Measurements from ENCODE around the gene CFAP74.

The CFAP74 gene

DNA sequence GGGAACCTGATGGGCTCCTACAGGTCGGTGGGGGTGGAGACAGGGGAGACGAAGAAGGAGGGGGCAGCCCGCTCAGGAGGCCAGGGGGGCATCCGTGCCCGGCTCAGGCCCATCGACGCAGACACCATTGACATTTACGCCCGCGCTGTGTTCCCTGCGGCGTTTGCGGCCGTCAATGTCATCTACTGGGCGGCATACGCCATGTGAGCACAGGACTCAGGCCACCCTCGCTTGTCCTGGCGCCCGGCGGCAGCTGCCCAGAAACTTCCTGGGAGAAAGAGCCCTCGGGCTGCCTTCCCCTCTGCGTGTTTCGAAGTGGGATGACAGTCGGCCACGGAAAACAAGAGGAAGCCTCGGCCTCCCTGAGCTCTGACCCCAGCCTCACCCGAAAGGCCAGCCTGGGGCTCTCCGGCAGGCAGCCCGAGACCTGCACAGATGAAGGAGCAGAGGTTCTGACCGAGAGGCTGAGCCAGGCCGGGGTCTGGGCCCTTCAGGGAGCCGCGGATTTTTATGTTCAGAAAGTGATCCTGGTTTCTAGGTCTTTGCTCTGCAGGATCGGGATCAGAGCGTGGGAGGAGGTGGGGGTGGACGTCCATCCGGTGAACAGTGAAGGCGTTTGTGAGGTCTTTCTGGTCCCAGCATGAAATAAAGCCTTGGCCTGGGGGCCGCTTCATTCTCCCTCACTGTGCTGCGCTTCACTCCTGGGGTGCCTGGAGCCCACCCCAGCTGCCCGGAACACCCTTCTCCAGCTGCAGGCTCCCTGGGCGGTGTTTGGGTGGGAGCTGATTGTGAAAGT lies 26.7 kb upstream of the CFAP74 start:
- no peak overlapping the region for H3K4me3 Mint-ChIP-seq
- no peaks in the 10 kb centered on the region for H3K9me3 Mint-ChIP-seq
- peaks cover 5% of the 10 kb centered on the region for H3K4me1 Mint-ChIP-seq
- no peak overlapping the region for H3K27ac Mint-ChIP-seq
- no peaks in the 10 kb centered on the region for H3K36me3 Mint-ChIP-seq (ENCODE audit: low read depth)
- TF ChIP-seq, protein P1, sequence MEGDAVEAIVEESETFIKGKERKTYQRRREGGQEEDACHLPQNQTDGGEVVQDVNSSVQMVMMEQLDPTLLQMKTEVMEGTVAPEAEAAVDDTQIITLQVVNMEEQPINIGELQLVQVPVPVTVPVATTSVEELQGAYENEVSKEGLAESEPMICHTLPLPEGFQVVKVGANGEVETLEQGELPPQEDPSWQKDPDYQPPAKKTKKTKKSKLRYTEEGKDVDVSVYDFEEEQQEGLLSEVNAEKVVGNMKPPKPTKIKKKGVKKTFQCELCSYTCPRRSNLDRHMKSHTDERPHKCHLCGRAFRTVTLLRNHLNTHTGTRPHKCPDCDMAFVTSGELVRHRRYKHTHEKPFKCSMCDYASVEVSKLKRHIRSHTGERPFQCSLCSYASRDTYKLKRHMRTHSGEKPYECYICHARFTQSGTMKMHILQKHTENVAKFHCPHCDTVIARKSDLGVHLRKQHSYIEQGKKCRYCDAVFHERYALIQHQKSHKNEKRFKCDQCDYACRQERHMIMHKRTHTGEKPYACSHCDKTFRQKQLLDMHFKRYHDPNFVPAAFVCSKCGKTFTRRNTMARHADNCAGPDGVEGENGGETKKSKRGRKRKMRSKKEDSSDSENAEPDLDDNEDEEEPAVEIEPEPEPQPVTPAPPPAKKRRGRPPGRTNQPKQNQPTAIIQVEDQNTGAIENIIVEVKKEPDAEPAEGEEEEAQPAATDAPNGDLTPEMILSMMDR (IDR thresholded peaks at IDR 0.05; ENCODE audit: unreplicated experiment in 3 of 3) = no peak
- H3K27me3 Mint-ChIP-seq (ENCODE audit: low read depth) = peaks cover 16% of the 10 kb centered on the region

DNA sequence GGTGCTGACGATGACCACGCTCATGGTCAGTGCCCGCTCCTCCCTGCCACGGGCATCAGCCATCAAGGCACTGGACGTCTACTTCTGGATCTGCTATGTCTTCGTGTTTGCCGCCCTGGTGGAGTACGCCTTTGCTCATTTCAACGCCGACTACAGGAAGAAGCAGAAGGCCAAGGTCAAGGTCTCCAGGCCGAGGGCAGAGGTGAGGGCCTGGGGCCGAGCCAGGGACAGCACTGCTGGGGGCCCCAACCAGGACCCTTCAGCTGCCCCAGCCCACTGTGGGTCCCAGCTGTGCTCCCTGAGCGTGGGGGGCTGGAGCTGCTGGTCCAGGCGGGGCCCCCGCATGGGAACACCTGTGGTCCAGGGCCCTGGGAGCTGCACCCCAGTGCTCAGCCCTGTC lies 26.0 kb upstream of the CFAP74 start:
- peaks cover 5% of the 10 kb centered on the region for H3K4me1 Mint-ChIP-seq
- TF ChIP-seq, protein P1 (IDR thresholded peaks at IDR 0.05; ENCODE audit: unreplicated experiment in 3 of 3) = no peak
- H3K27ac Mint-ChIP-seq = no peak overlapping the region
- no peaks in the 10 kb centered on the region for H3K9me3 Mint-ChIP-seq
- peaks cover 16% of the 10 kb centered on the region for H3K27me3 Mint-ChIP-seq (ENCODE audit: low read depth)
- no peak overlapping the region for H3K4me3 Mint-ChIP-seq
- H3K36me3 Mint-ChIP-seq (ENCODE audit: low read depth) = no peaks in the 10 kb centered on the region

DNA sequence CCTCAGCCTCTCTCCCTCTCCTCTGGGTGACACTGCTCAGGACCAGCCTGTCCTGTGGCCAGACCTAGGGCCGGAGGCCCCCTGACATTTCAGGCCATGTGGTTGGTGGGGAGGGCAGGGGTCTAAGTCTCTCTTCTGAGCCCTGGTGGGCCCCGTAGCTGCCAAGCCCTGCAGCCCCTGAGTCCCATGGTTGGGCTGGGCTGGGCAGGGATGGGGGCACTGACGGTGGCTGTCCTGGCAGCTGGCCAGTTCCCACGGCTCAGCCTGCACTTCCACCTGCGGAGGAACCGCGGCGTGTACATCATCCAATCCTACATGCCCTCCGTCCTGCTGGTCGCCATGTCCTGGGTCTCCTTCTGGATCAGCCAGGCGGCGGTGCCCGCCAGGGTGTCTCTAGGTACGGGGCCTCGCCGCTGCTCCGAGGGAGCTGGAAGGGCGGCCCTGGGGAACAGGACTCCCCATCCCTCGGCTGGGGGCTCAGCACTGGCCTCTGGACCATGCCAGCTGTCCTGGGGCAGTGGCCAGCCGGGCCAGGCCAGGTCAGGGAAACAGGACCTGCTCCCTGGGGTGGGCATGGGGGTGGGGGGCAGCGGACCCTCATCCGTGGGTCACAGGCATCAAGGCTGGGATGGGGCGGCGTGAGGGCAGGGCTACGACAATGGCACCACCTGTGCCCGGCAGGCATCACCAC lies 25.4 kb upstream of the CFAP74 start:
- no peak overlapping the region for H3K4me3 Mint-ChIP-seq

GRCh38 chr1:2027961-2028583 lies 24.5 kb upstream of the CFAP74 start:
- TF ChIP-seq, protein P1 (IDR thresholded peaks at IDR 0.05; ENCODE audit: unreplicated experiment in 3 of 3) = no peak
- Mint-ChIP-seq H3K27ac (no peak overlapping the region), H3K4me1 (peaks cover 5% of the 10 kb centered on the region), H3K27me3 (ENCODE audit: low read depth) (peaks cover 14% of the 10 kb centered on the region), H3K36me3 (ENCODE audit: low read depth) (no peaks in the 10 kb centered on the region), H3K4me3 (no peak overlapping the region), H3K9me3 (no peaks in the 10 kb centered on the region)

More for the DNA sequence above, 25.4 kb upstream of the CFAP74 start:
- H3K4me1 Mint-ChIP-seq = peaks cover 5% of the 10 kb centered on the region
- TF ChIP-seq, protein P1 (IDR thresholded peaks at IDR 0.05; ENCODE audit: unreplicated experiment in 3 of 3) = no peak
- H3K27ac Mint-ChIP-seq = no peak overlapping the region
- peaks cover 14% of the 10 kb centered on the region for H3K27me3 Mint-ChIP-seq (ENCODE audit: low read depth)
- no peaks in the 10 kb centered on the region for H3K36me3 Mint-ChIP-seq (ENCODE audit: low read depth)
- H3K9me3 Mint-ChIP-seq = no peaks in the 10 kb centered on the region

DNA sequence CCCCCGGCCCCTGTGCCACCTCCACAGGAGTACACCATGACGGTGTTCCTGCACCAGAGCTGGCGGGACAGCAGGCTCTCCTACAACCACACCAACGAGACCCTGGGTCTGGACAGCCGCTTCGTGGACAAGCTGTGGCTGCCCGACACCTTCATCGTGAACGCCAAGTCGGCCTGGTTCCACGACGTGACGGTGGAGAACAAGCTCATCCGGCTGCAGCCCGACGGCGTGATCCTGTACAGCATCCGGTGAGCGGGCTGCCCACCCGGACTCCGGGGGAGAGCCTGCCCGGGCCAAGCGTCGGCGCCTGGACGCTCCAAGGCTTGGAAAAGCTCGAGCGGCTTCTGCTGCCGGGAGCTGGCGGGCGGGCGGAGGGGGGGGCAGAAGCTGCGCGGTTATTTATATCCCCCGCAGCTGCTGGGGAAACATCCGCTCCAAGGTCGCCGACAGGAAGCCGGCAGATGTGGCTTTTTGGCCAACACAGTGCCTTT lies 21.9 kb upstream of the CFAP74 start:
- no peak overlapping the region for H3K27ac Mint-ChIP-seq
- TF ChIP-seq, protein P1 (IDR thresholded peaks at IDR 0.05; ENCODE audit: unreplicated experiment in 3 of 3) = no peak
- H3K4me1 Mint-ChIP-seq = peaks cover 1% of the 10 kb centered on the region
- H3K27me3 Mint-ChIP-seq (ENCODE audit: low read depth) = peaks cover 31% of the 10 kb centered on the region
- H3K9me3 Mint-ChIP-seq = no peaks in the 10 kb centered on the region
- H3K4me3 Mint-ChIP-seq = no peak overlapping the region
- no peaks in the 10 kb centered on the region for H3K36me3 Mint-ChIP-seq (ENCODE audit: low read depth)
